K562 (cell line): ENCODE measurements around the gene TMEM45A. TPM values are rescaled to one million over a fixed set of nuclear protein-coding genes. Genes with fewer than 3 reads are reported as not detected.
"Not testable (repeated sequence)": the region's sequence is repeated elsewhere in the genome, so short reads cannot be mapped to it uniquely, and the experiment has no call there.

Source experiments
- ATAC-seq: fragments of 200-7000 bp; cut with Tn5 transposase; 3 replicates; pipeline ENCODE4 v1.9.1; 2020; ENCODE audit warnings: moderate library complexity
- BruUV-seq: library from RNA; stranded (reverse); fragments of 400-500 nt; replicated peaks from 2 replicates; lab custom pipeline; 2021; lab: Mats Ljungman, UMichigan
- CTCF ChIA-PET: fragments of 300-600 bp; formaldehyde crosslinking; extraction: SDS; loops from one replicate; lab custom pipeline; 2021; ENCODE audit warnings: low intra/inter-chr PET ratio; lab: Yijun Ruan, JAX
- POLR2A ChIA-PET: fragments of 300-600, 350-650 bp; sonication (Branson Sonifier 250); formaldehyde crosslinking; extraction: SDS; loops from one replicate; lab custom pipeline; 2021; ENCODE audit warnings: antibody characterized with exemption, inconsistent platforms; lab: Yijun Ruan, JAX
- DNase-seq, 4 experiments: peaks; one replicate each; pipeline versions ENCODE4 v3.0.0 to v3.0.0-alpha.2; 2011 to 2018; ENCODE audit warnings: low spot score in 3 of 4, mixed read lengths in 3 of 4; ENCODE audit errors: extremely low read depth in 1 of 4
- FAIRE-seq: peaks from 2 replicates; lab custom pipeline; 2011; peaks lifted over from hg19 to GRCh38; lab: Jason Lieb, UNC
- H2AFZ ChIP-seq: 2 replicates; pipeline ENCODE4 v1.6.0; 2011; ENCODE audit warnings: low read depth, low read length, control low read depth, inconsistent platforms
- H3K27ac ChIP-seq: fragments of 200-600 bp; 3 replicates; pipeline ENCODE4 v1.8.0; 2011; ENCODE audit warnings: low read depth, mild to moderate bottlenecking, control low read depth, inconsistent platforms, low read length, moderate library complexity, mixed read lengths; ENCODE audit errors: extremely low read depth
- H3K27me3 ChIP-seq, 2 experiments: fragments of 300-600 bp in 1 of 2; 2 replicates in 1 of 2; 3 replicates in 1 of 2; pipeline versions ENCODE4 v1.6.0 to v1.8.0; 2011; ENCODE audit warnings: inconsistent platforms in 2 of 2, low read length in 2 of 2, mild to moderate bottlenecking in 1 of 2, mixed read lengths in 1 of 2, moderate library complexity in 1 of 2; ENCODE audit not compliant: control insufficient read depth in 2 of 2, insufficient read depth in 2 of 2
- H3K36me3 ChIP-seq: fragments of 300-600 bp; 3 replicates; pipeline ENCODE4 v1.8.0; 2011; ENCODE audit warnings: mild to moderate bottlenecking, low read length, inconsistent platforms; ENCODE audit not compliant: control insufficient read depth, insufficient read depth
- H3K4me1 ChIP-seq, 2 experiments: fragments of 200-600 bp in 1 of 2; replicated peaks in 1 of 2; 2 replicates in 1 of 2; 3 replicates in 1 of 2; pipeline versions ENCODE4 v1.5.1 to v1.8.0; 2011; ENCODE audit warnings: inconsistent platforms in 2 of 2, low read length in 2 of 2, mild to moderate bottlenecking in 1 of 2, mixed read lengths in 1 of 2, moderate library complexity in 1 of 2; ENCODE audit not compliant: control insufficient read depth in 2 of 2, insufficient read depth in 2 of 2
- H3K4me2 ChIP-seq: 2 replicates; pipeline ENCODE4 v1.6.1; 2011; ENCODE audit warnings: low read length, control low read depth, inconsistent platforms, mixed read lengths; ENCODE audit not compliant: insufficient read depth
- H3K4me3 ChIP-seq: fragments of 200-600 bp; sonication (generic), shearing (Covaris generic); 2 replicates; pipeline ENCODE4 v1.5.1; 2016; ENCODE audit warnings: control low read depth, inconsistent platforms
- H3K79me2 ChIP-seq: fragments of 200-600 bp; 3 replicates; pipeline ENCODE4 v1.8.0; 2011; ENCODE audit warnings: low read length, inconsistent platforms; ENCODE audit not compliant: control insufficient read depth, insufficient read depth
- H3K9ac ChIP-seq, 2 experiments: 2 replicates each; pipeline versions ENCODE4 v1.6.0 to v1.6.1; 2011; ENCODE audit warnings: low read depth in 2 of 2, low read length in 2 of 2, control low read depth in 1 of 2, inconsistent platforms in 1 of 2, mild to moderate bottlenecking in 1 of 2, mixed read lengths in 1 of 2; ENCODE audit not compliant: insufficient read depth in 1 of 2
- H3K9me1 ChIP-seq: one replicate; pipeline ENCODE4 v1.6.0; 2011; ENCODE audit warnings: inconsistent platforms, mild to moderate bottlenecking, low read length, moderate library complexity; ENCODE audit not compliant: control insufficient read depth, insufficient read depth
- H3K9me3 ChIP-seq: replicated peaks from 2 replicates; pipeline ENCODE4 v1.5.1; 2011; ENCODE audit warnings: low read depth, low read length, inconsistent platforms; ENCODE audit not compliant: control insufficient read depth, insufficient read depth
- H4K20me1 ChIP-seq: replicated peaks from 2 replicates; pipeline ENCODE4 v1.6.1; 2011; ENCODE audit warnings: low read length, inconsistent platforms, mixed read lengths; ENCODE audit not compliant: control insufficient read depth, insufficient read depth
- BCOR ChIP-seq: fragments of 450-650 bp; IDR thresholded peaks from 2 replicates; pipeline ENCODE4 v1.6.1; 2016
- CBFA2T2 ChIP-seq: fragments of 450-650 bp; conservative IDR thresholded peaks from 2 replicates; pipeline ENCODE4 v1.6.1; 2017; ENCODE audit warnings: mild to moderate bottlenecking
- EP300 ChIP-seq: IDR thresholded peaks from 2 replicates; pipeline ENCODE4 v1.6.1; 2012; ENCODE audit warnings: low read length, improper control_type of control experiment
- GABPB2 ChIP-seq: fragments of 250-450 bp; sonication (Bioruptor Pico); conservative IDR thresholded peaks from 2 replicates; pipeline ENCODE4 v1.5.1; 2021; ENCODE audit warnings: mild to moderate bottlenecking
- KDM1A ChIP-seq, 2 experiments: fragments of 450-650 bp; IDR thresholded peaks; 2 replicates each; pipeline ENCODE4 v1.6.1; 2016; ENCODE audit warnings: mild to moderate bottlenecking in 2 of 2
- KDM2B ChIP-seq: fragments of 250-450 bp; sonication (Bioruptor Pico); IDR thresholded peaks from 2 replicates; pipeline ENCODE4 v1.8.0; 2021; ENCODE audit warnings: mild to moderate bottlenecking, moderate library complexity
- RBM25 ChIP-seq: fragments of 200-400 bp; formaldehyde crosslinking; IDR thresholded peaks from 2 replicates; pipeline ENCODE4 v1.6.1; 2018; ENCODE audit warnings: low read length, low read depth, moderate library complexity; ENCODE audit not compliant: severe bottlenecking
- RBM39 ChIP-seq: fragments of 200-400 bp; formaldehyde crosslinking; optimal IDR thresholded peaks from 2 replicates; pipeline ENCODE3; 2018; ENCODE audit warnings: low read depth, low read length
- TAL1 ChIP-seq: fragments of 450-650 bp; IDR thresholded peaks from 2 replicates; pipeline ENCODE4 v1.6.1; 2016; ENCODE audit warnings: mild to moderate bottlenecking
- U2AF2 ChIP-seq: fragments of 200-400 bp; formaldehyde crosslinking; optimal IDR thresholded peaks from 2 replicates; pipeline ENCODE3; 2017; ENCODE audit warnings: low read depth, mild to moderate bottlenecking, low read length
- ZNF146 ChIP-seq: IDR thresholded peaks from one replicate; pipeline ENCODE4 v1.6.1; 2018; ENCODE audit warnings: missing compliant biosample characterization; ENCODE audit not compliant: unreplicated experiment
- WGBS: fragments of 100-300 bp; shearing (Covaris generic); methylation state at CpG from one replicate; pipeline ENCODE4 v1.1.6; 2016; ENCODE audit warnings: low coverage, mixed read lengths; ENCODE audit not compliant: insufficient coverage; ENCODE audit errors: missing lambda C conversion rate; 5-methylcytosine and 5-hydroxymethylcytosine counted together
- in situ Hi-C: fragments of 300-500 bp; cut with MboI; formaldehyde crosslinking; loops from 4 replicates; pipeline ENCODE4 v1.15.0; 2018; ENCODE audit warnings: inconsistent platforms, mixed read lengths
- intact Hi-C: fragments of 100-400 bp; cut with micrococcal nuclease; formaldehyde crosslinking; loops from 2 replicates; pipeline ENCODE4 v1.14.2; 2022
- polyA plus RNA-seq, 8 experiments: library from polyadenylated mRNA; depleted of rRNA in 4 of 8; stranded (reverse) in 5 of 8; unstranded in 3 of 8; fragments of >200 nt; fragmentation: Nextera tagmentation in 2 of 8; fragmentation: Illumina TruSeq in 1 of 8; extraction: Ambion mirVana in 2 of 8; extraction: Trizol in 1 of 8; gene quantifications; 2 replicates each; pipeline versions ENCODE4 v1.2.1 to v1.2.3, GENCODE V29; 2011 to 2014; ENCODE audit warnings: inconsistent platforms in 1 of 8, missing spikeins in 1 of 8
- total RNA-seq, 7 experiments: library from RNA; depleted of rRNA in 6 of 7; stranded (reverse); fragments of >200 nt in 6 of 7; fragmentation: Illumina TruSeq in 2 of 7; extraction: Trizol in 2 of 7; gene quantifications; 2 replicates each; pipeline versions ENCODE4 v1.2.1 to v1.2.3, GENCODE V29; 2011 to 2021; ENCODE audit warnings: low replicate concordance in 1 of 7
- TF ChIP-seq, protein P1 (sequence below): fragments of 250-450 bp; sonication (Bioruptor Pico); IDR thresholded peaks from 2 replicates; pipeline ENCODE4 v1.5.1; 2021; ENCODE audit warnings: mild to moderate bottlenecking

The TMEM45A gene
- total and polyA plus RNA-seq, 9 of the 15 experiments (the other 6 are each of a cell fraction or from before 2014, with no cell fraction given): 0.41 to 4.1 (median 0.95) TPM

DNA sequence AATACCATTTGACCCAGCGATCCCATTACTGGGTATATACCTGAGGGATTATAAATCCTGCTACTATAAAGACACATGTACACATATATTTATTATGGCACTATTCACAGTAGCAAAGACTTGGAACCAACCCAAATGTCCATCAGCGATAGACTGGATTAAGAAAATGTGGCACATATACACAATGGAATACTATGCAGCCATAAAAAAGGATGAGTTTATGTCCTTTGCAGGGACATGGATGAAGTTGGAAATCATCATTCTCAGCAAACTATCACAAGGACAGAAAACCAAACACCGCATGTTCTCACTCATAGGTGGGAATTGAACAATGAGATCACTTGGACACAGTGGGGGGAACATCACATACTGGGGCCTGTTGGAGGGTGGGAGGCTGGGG is 45.4 kb upstream of the TMEM45A start:
- POLR2A ChIA-PET: not testable (repeated sequence)

DNA sequence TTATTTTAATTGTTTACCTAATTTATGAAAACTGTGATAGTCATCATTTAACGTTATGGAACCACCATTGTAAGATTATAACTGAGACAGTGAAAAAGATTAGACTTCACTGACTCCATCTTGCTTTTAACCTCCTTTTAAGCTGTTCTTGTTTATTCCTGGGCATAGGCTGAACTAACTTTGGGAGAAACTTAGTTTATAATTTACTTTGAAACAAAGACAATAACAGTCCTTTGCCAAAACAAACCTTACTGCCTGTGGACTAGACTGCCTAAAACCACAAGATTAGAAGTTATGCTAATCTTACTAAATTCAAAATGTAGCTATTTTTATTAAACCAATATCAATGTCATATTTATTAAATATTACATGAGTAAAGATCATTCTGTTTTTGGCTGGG is 44.3 kb upstream of the TMEM45A start:
- DNase-seq (no peak), ATAC-seq (no peak), FAIRE-seq (no peak)
- Histone ChIP-seq H3K9me3 (no peaks in the 10 kb centered on the region; the same call in 1 of the 2 replicates), H3K9ac (no peak overlapping the region), H3K9me1 (no peaks in the 10 kb centered on the region), H3K4me2 (no peak overlapping the region), H2AFZ (no peak overlapping the region), H3K27me3 (no peaks in the 10 kb centered on the region), H3K4me1 (no peaks in the 10 kb centered on the region), H3K36me3 (no peaks in the 10 kb centered on the region), H3K4me3 (no peak overlapping the region), H3K79me2 (no peaks in the 10 kb centered on the region), H3K27ac (no peak overlapping the region), H4K20me1 (no peaks in the 10 kb centered on the region)
- intact Hi-C loops (no loop called here), in situ Hi-C loops (no loop called here)
- TF ChIP-seq GABPB2 (CRISPR knock-in tag) (no peak), RBM39 (no peak), CBFA2T2 (no peak), KDM2B (no peak), U2AF2 (no peak), EP300 (no peak), TAL1 (no peak)
- TF ChIP-seq, protein P1, sequence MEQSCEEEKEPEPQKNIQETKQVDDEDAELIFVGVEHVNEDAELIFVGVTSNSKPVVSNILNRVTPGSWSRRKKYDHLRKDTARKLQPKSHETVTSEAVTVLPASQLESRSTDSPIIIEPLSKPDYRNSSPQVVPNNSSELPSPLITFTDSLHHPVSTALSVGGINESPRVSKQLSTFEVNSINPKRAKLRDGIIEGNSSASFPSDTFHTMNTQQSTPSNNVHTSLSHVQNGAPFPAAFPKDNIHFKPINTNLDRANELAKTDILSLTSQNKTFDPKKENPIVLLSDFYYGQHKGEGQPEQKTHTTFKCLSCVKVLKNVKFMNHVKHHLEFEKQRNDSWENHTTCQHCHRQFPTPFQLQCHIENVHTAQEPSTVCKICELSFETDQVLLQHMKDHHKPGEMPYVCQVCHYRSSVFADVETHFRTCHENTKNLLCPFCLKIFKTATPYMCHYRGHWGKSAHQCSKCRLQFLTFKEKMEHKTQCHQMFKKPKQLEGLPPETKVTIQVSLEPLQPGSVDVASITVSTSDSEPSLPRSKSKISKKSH (CRISPR knock-in tag): no peak
- WGBS: 50% methylated on average over 1 of the region's 1 CpG
- BruUV-seq: no TSS peak
- POLR2A ChIA-PET: interaction anchor here (1.1 kb wide), 2 partner anchors 13 to 21 kb away, joined by 3 to 4 read pairs; no protein-coding TSS in a partner anchor
- CTCF ChIA-PET: no interaction called here

More for the DNA sequence above, 45.4 kb upstream of the TMEM45A start:
- DNase-seq, H3K9me3 ChIP-seq, H3K36me3 ChIP-seq, H3K4me1 ChIP-seq, ATAC-seq, H3K27me3 ChIP-seq, H3K9me1 ChIP-seq, H2AFZ ChIP-seq, CTCF ChIA-PET, H3K27ac ChIP-seq, H3K4me3 ChIP-seq, FAIRE-seq, BruUV-seq, H3K79me2 ChIP-seq, in situ Hi-C loops, H3K9ac ChIP-seq, H3K4me2 ChIP-seq, H4K20me1 ChIP-seq, intact Hi-C loops: not testable (repeated sequence)
- 100% methylated on average over 2 of the region's 3 CpGs for WGBS
- peak; percentile 82 for TF ChIP-seq ZNF146
- TF ChIP-seq BCOR: 0 out of 2 replicates have a peak, but pooled peaks have one; percentile 41
- TF ChIP-seq RBM25: peak; percentile 3
- TF ChIP-seq KDM1A (IDR thresholded peaks at IDR 0.05): 0 out of 4 replicates have a peak, but pooled peaks of 1 of the 2 experiments have one; percentile 16
